Stomach (tissue), 4 donors: Measurements from ENCODE around the gene SCP2.

Experiments used
- POLR2A ChIP-seq, 4 donors: fragments of 450-650 bp; IDR thresholded peaks; one replicate each; pipeline ENCODE4 v1.6.1; 2016; ENCODE audit warnings: antibody characterized with exemption in 4 of 4, control low read depth in 2 of 4, mild to moderate bottlenecking in 1 of 4, moderate library complexity in 1 of 4
- TF ChIP-seq, protein P1 (sequence below), 7 experiments: fragments of 450-650 bp in 4 of 7; fragments of 200-600 bp in 3 of 7; sonication (generic) in 3 of 7; IDR thresholded peaks; one replicate each; pipeline ENCODE4 v1.5.1; 2016 to 2019; ENCODE audit warnings: antibody characterized with exemption in 7 of 7, control low read depth in 2 of 7, mild to moderate bottlenecking in 1 of 7

DNA sequence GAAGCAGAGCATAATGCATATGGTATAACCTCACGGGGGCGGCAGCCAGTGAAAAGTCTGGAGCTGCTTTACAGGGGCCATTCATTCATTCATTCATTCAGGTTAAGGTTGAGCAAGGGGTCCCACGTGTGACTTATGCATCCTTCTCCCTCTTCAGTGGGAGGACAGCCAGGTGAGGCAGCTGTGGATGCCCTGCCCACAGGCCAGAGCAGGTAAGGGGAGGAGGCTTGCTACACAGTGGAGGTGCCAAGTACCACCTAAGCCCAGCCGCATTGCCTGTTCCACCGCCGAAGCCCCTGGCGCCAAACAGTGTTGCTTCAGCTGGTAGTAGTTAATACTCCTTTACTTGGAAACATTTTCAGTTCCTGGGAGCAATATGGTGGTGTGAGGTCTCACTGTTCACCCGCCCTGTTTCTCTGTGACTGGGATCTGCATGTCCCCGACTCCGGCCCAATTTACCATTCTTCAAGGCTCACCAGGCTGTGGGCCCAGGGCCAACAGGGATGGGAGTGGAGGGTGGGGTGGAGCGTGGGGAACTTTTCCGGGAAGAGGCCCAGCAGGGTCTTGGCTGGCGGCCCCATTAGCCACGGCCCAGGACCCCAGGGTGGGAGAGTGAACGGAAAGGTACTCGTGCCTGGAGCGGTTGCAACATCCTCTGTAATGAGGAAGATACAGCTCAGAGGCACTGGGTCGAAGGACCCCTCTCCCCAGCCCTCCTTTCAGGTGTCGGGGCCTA lies 134.2 kb downstream of the SCP2 start:
- TF ChIP-seq, protein P1, sequence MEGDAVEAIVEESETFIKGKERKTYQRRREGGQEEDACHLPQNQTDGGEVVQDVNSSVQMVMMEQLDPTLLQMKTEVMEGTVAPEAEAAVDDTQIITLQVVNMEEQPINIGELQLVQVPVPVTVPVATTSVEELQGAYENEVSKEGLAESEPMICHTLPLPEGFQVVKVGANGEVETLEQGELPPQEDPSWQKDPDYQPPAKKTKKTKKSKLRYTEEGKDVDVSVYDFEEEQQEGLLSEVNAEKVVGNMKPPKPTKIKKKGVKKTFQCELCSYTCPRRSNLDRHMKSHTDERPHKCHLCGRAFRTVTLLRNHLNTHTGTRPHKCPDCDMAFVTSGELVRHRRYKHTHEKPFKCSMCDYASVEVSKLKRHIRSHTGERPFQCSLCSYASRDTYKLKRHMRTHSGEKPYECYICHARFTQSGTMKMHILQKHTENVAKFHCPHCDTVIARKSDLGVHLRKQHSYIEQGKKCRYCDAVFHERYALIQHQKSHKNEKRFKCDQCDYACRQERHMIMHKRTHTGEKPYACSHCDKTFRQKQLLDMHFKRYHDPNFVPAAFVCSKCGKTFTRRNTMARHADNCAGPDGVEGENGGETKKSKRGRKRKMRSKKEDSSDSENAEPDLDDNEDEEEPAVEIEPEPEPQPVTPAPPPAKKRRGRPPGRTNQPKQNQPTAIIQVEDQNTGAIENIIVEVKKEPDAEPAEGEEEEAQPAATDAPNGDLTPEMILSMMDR (IDR thresholded peaks at IDR 0.05) = no peak
- TF ChIP-seq POLR2A (IDR thresholded peaks at IDR 0.05) = no peak
